Left cardiac atrium (tissue), 4 donors: ENCODE measurements around the gene UGT1A10. TPM values are rescaled to one million over a fixed set of nuclear protein-coding genes. Genes with fewer than 3 reads are reported as not detected.
"Not testable (repeated sequence)": the region's sequence is repeated elsewhere in the genome, so short reads cannot be mapped to it uniquely, and the experiment has no call there.

ENCODE experiments used
- ATAC-seq, 2 donors: fragments of 200-7000 bp; cut with Tn5 transposase; one replicate each; pipeline ENCODE4 v1.9.1; 2020; ENCODE audit warnings: mild to moderate bottlenecking in 2 of 2, moderate library complexity in 2 of 2
- DNase-seq: peaks from one replicate; pipeline ENCODE4 v3.0.0-alpha.2; 2020
- intact Hi-C, 2 donors: fragments of 100-400 bp; cut with DNase I; formaldehyde crosslinking; loops; one replicate each; pipeline versions ENCODE4 v1.14.1 to v1.15.1; 2022 to 2023
- total RNA-seq, 2 donors: library from RNA; stranded (reverse); fragmentation: NEBNext Ultra II Directional; extraction: Animal tissue kit (Norgen Biotek cat#: 25700); gene quantifications; one replicate each; pipeline ENCODE4 v1.2.1, GENCODE V29; 2021
- donor health status: DM: no; HTN: yes; CAD: no.
- donor health status: DM: no; HTN: yes; CAD: no; lungs with severe emphysema.
- donor health status: DM: yes; HTN: yes; CAD: no.
- donor health status: Dilated cardiomyopathy.

The UGT1A10 gene
- total RNA-seq, 2 donors from 2014 or later = not detected

DNA sequence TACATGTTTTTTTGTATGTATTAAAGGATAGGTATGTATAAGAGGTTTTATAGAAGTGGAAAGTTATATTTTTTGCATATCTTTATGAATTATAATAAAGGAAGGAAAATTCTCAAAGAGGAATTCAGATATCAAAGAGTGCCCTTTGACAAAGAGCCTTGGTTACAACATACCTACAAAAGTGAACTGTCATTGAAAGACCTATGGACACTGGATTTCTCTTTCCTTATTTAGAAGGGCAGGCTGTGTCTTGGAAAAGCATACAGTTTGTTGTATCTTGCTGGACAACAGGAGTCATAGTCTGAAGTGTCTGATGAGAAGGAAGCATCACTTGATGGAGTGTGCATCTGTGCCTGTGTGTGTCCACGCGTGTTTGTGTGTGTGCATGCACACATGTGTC lies 15.2 kb downstream of the UGT1A10 start:
- ATAC-seq = no peak
- intact Hi-C loops = no loop called here
- no peak for DNase-seq

DNA sequence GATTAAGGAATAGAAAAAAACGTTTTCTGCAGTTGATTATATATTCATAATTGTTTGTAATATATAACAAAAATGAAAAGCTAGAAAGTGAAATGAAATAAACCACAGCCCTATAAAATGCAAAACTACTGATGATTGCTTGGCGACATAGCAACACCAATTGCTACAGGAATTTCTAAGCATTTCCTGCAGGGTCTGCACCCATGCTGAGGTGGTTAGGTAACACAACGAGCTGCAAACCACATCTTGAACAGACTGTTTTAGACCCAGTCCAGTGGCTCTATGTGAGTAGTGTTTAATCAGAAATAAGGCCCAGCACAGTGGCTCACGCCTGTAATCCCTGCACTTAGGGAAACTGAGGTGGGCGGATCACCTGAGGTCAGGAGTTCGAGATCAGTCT lies 18.3 kb downstream of the UGT1A10 start:
- ATAC-seq (no peak), DNase-seq (no peak)
- intact Hi-C loops = no loop called here

DNA sequence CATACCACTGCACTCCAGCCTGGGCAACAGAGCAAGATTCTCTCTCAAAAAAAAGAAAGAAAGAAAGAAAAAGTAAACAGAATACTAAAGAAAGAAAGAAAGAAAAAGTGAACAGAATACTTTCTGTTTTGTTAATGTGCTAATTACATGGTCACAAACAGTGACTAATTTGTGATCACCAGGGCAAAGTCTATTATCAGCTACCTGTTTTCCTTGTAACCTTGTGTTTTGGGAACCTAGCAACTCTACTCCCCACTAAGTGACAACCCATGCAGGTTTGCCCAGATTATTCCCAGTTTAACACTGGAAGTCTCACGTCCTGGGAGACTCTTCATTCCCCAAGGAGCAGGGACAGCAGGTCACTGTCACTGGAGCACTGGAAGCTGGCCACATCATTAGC lies 18.8 kb downstream of the UGT1A10 start:
- DNase-seq (no peak), ATAC-seq (no peak)
- intact Hi-C loops = no loop called here

DNA sequence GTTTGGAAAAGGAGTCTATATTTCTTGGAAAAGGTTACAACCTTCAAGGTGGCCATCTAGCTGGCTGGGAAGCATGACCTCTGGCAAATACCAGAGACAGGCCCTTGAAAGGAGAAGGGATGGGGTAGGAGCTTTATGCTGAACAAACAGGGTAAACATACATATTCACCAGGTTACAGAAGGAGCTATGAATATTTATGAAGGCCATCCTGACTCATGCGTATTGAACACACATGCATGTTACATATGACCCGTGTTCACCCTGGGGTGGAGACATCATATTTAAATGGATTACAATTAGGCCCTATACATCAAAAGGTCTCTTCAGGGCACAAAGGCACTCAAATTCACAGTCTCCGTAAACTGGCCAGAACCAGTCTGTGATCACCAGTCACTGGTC lies 19.7 kb downstream of the UGT1A10 start:
- DNase-seq, ATAC-seq, intact Hi-C loops: not testable (repeated sequence)

DNA sequence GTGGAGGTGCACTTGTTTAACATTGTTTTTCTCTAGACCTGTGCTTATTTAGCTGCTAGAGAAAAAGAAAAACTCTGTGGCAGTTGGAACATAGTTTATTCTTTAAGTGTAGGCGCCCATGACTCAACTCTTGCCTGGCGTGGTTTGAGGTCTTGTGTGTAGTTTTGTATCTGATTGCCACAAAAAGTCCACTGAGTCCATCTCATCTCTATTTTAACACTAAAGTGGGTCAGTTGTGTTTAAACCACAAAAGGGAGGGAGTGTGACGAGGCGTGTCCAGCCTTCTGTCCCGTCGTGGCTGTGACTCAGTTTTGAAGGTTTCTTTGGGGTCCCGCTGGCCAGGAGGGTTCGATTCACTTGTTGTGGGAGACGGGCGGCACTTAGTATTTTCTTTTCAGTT lies 20.2 kb downstream of the UGT1A10 start:
- ATAC-seq = no peak
- intact Hi-C loops = no loop called here

DNA sequence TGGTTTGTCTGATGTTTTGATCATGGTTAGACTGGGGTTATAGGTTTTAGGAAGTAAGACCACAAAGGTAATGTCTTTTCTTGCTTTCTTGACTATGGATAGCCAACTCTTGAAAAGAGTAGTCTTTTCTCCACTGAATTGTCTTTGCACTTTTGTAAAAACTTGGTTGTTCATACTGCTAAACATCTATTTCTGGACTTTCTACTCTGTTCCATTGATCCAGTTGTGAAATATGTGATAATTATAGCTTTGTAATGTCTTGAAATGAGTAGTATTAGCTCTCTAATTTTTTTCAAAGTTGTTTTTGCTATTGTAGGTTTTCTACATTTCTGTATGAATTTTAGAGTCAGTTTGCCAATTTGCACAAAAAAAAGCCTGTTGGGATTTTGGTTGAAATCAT lies 22.4 kb downstream of the UGT1A10 start:
- no peak for ATAC-seq
- intact Hi-C loops = no loop called here
- DNase-seq = no peak

More for the DNA sequence above, 20.2 kb downstream of the UGT1A10 start:
- no peak for DNase-seq

DNA sequence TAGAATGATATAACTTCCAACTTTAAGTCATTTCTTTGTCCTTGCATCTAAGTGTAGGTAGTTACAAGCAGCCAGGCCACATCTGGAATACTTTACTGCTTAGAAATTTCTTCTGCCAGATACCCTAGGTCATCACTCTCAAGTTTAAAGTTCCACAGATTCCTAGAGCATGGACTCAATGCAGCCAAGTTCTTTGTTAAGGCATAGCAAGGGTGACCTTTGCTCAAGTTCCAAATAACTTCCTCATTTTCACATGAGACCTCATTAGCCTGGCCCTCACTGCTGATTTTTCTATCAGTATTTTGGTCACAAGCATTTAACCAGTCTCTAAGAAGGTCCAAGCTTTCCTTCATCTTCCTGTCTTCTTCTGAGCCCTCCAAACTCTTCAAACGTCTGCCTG lies 27.7 kb downstream of the UGT1A10 start:
- intact Hi-C loops = no loop called here
- DNase-seq (no peak), ATAC-seq (no peak)

DNA sequence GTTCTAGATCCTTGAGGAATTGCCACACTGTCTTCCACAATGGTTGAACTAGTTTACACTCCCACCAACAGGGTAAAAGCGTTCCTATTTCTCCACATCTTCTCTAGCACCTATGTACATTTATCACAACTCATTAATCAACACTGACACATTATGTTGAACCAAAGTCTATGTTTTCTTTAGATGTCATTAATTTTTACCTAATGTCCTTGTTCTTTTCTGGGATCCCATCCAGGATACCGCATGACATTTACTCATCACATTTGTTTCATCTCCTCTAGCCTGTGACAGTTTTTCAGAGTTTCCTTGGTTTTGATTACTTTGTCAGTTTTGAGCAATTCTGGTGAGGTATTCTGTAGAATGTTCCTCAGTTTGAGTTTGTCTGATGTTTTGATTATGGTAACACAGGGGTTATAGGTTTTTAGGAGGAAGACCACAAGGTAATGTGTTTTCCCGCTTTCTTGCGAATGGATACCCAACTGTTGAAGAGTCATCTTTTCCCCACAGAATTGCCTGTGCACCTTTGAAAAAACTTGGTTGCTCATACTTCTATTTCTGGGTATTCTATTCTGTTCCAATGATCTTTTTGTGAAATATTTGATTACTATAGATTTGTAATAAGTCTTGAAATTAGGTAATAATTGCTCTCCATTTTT lies 32.5 kb downstream of the UGT1A10 start:
- ATAC-seq (no peak), DNase-seq (no peak)
- intact Hi-C loops = no loop called here

DNA sequence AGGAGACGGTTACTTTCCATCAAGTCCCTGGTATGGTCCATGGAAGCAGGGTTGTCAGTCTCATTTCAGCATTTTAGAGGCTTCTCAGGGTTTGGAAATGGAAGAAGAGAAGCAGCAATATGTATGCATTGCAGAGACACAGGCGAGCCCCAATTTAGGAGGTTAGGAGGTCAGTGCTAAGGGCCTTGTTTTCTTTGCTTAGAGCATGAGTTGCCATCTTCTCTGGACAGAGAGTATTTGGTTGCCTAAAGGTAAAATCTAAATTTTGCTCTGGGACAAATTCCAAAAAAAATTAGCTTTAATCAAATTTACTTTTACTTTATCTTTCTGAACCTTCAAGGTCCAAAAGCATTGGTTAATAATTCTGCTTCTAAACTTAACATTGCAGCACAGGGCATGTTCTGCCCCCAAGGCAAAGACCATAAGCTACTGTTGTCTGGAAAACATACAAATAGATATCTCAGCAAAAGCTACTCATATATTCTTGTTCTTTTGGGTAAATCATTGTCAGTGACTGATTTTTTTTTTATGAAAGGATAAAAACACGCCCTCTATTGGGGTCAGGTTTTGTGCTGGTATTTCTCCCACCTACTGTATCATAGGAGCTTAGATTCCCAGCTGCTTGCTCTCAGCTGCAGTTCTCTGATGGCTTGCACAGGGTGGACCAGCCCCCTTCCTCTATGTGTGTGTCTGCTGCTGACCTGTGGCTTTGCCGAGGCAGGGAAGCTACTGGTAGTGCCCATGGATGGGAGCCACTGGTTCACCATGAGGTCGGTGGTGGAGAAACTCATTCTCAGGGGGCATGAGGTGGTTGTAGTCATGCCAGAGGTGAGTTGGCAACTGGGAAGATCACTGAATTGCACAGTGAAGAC lies 35.3 kb downstream of the UGT1A10 start, which contains the start of gene UGT1A9:
TSS of gene UGT1A9 (plus strand) at position 609 of the 872 bp plus-strand sequence. CDS start at position 646, 37 bp downstream.
- ATAC-seq (no peak), DNase-seq (no peak)
- intact Hi-C loops = no loop called here

DNA sequence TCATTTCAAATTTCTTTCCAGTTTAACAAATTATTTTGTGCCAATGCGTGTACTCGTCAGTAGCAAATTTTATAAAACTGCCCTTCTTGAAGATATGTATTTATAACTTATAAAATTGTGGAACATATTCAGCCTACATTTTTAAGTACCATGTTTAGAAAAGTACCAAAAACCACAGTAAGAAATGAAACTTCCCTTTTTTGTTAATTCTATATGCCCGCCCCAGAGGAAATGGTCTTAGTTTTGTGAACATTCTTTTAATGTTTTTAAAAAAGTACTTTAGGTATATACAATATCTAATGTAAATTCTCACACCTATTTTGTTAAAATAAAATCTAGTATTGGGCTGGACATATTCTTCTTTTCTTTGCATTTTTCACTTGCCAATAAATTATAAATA lies 36.6 kb downstream of the UGT1A10 start:
- ATAC-seq (no peak), DNase-seq (no peak)
- intact Hi-C loops = no loop called here

DNA sequence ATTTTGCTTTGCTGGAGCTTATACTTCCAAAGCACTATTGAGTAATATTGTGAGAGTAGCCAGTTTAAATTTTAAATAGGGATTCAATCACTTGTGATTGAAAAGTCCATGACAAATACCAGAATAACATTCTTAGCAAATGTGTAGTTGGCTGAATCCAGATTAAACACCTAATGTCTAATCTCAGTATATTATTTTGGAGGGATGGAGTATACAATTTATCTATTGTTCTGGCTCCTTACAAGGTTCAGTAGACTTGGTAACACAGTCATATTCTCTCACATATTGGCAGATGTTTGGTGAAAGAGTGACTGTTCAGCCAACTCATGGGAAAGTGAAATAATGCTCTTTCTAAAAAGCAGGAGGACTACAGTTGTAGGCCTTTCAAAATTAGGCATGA lies 37.6 kb downstream of the UGT1A10 start:
- DNase-seq (no peak), ATAC-seq (no peak)
- intact Hi-C loops = no loop called here

DNA sequence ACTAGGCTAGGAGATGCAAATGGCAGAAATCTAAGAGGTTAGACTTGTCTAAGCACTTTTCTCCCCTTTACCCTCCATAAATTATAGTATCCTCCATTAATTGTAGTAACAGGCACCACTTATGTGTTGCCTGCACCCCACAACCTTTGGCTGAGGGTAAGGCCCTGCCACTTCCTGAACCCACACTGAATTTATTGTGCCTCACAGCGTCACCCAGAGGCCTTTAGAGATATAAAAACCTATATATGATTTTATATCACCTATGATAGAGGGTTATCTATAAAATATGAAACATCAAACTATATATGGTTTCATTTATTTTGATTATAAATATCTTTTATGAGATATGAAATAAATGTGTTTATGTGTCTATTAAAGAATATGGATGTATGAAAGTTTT lies 38.1 kb downstream of the UGT1A10 start:
- ATAC-seq = no peak
- intact Hi-C loops = no loop called here
- no peak for DNase-seq

DNA sequence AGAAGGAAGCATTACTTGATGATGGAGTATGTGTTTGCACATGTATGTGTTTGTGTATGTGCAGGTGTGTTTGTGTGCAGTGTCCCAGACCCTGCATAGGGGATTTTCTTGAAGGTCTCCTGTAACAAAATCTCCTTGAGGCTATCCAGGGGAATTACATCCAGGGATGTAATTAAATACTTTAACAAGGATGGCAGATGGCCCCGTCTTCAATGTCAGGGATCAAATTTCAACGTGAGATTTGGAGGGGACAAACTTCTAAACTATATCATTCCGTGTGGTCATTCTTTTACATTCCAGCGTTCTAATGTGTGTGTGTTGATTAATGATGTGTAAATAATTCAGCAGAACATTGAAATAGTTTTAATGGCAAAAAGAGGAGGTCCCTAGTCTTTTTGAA lies 38.7 kb downstream of the UGT1A10 start:
- no peak for DNase-seq
- no peak for ATAC-seq
- intact Hi-C loops = no loop called here

DNA sequence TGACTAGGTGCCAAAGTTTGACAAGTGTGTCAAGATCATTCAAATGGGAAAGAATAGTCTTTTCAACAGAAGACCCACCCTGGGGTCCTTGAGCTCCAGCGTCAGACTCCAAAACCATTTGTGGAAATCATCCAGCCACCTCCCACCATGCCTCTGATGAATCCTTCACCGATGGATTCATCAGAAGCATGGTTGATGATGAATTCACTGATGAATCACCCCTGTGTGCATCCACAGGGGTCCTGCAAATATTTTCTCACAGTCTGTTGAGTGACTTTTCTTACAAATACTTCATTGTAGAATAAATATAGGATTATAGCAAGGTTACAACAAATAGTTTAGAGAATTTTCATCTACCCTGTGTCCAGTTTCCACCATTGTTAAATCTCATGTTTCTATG lies 39.8 kb downstream of the UGT1A10 start:
- no peak for ATAC-seq
- intact Hi-C loops = no loop called here

DNA sequence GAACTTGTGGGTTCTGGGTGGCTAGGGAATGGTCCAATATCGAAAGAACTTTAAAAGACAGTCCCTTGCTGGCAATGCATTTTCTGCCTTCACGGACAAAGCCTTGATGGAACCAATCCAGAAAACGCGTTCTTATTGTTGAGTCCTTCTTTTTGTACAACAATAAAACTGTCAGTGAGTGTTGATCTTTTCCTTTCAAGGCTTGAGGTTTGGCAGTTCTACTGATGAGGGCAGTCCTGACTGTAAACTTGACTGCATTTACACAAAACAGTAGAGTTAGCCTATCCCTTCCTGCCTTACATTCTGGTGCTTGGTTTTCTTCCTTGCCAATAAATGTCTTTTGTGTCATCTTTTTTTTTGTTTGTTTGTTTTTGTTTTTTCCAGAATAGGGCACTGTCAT lies 42.9 kb downstream of the UGT1A10 start:
- ATAC-seq (no peak), DNase-seq (no peak)
- intact Hi-C loops = no loop called here

More for the DNA sequence above, 39.8 kb downstream of the UGT1A10 start:
- no peak for DNase-seq

DNA sequence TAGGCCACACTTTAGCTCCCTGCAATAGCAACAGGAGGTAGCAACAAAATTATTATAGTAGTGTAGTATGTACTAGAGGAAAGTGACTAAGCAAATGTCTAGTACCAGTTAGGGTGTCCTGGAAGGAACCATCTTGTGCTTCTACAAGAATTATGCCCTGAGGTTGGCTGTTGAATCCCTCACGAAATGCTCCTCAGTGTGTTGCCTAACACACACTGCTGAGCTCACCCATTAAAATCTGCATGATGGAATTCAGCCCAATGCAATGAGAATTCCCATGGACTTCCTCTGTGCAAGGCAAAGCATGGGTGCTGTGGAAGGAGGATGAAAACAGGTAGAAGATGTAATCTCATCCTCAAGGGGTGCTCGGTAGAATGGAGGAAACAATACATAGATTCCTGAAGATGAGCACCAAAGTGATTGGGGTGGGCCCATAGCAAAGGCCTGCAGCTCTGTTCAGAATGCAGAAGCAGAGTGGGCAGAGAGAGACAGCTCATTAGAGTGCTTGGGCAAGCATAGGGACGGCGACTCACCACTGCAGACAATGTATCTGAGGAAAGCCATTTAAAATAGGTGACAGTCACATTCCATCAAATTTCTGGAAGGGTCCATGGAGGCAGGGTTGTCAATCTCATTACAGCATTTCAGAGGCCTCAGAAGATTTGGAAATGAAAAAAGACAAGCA lies 44.3 kb downstream of the UGT1A10 start:
- ATAC-seq (no peak), DNase-seq (no peak)
- intact Hi-C loops = no loop called here

DNA sequence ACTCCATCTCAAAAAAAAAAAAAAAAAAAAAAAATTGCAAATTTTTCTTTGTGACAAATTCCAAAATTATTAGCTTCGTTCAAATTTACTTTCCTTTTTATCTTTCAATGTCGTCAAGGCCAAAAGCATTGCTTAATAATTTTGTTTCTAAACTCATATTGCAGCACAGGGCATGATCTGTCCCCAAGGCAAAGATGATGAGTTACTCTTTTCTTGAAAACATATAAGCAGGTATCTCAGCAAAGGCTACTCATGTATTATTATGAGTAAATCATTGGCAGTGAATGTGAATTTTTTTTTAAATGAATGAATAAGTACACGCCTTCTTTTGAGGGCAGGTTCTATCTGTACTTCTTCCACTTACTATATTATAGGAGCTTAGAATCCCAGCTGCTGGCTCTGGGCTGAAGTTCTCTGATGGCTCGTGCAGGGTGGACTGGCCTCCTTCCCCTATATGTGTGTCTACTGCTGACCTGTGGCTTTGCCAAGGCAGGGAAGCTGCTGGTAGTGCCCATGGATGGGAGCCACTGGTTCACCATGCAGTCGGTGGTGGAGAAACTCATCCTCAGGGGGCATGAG lies 45.4 kb downstream of the UGT1A10 start, which contains the start of gene UGT1A7:
TSS of gene UGT1A7 (plus strand) at position 381 of the 579 bp plus-strand sequence. CDS start at position 418, 37 bp downstream.
- intact Hi-C loops = no loop called here
- DNase-seq = no peak
- ATAC-seq = no peak

DNA sequence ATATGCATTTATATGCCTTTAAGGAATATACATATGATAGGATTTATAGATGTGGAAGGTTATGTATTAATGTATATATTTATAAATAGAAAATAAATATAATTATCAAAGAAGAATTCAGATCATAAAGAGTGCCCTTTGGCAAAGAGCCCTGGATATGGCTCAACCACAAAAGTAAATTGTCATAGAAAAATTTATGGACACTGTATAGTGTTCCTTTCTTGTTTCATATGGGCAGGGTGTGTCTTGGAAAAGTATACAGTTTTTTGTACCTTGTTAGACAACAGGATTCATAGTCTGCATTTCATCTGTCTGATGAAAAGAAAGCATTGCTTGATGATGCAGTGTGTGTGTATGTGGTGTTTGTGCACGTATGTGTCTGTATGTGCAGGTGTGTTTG lies 48.4 kb downstream of the UGT1A10 start:
- intact Hi-C loops = no loop called here
- ATAC-seq (no peak), DNase-seq (no peak)

DNA sequence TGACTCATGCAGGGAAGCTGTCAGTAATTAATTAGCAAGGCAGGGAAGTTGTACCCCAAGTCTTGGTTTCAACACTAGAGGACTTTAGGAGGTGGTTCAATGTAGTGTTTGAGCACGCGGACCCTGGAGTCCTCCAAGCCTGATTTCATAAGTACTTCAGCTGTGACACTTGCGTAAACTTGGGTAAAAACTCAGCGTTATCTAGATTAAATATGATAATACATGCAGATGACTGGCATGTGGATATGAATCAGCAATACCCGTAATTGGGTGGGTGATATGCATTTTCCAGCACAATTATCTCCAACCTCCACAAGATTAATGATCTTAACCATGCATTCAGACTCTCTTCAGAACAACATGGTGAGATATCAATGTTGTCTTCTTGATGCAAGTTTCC lies 50.7 kb downstream of the UGT1A10 start:
- intact Hi-C loops = no loop called here
- ATAC-seq (no peak), DNase-seq (no peak)

DNA sequence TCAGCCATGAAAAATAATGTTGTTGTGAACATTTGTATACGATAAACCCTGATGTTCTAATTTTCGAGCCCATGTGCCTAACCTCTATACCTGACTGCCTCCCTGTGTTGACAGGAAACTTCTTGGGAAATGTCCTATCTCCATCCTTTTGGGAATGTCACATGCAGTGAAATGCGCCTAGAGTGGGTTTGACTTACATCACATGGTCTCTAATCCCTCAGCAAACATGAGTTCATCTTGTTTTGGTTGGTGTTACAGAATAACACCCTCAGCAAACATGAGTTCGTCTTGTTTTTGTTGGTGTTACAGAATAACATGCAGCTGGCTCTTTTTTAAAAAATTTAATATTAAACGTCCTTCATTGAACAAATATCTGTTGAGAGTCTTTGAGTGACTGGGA lies 52.1 kb downstream of the UGT1A10 start:
- DNase-seq (no peak), ATAC-seq (no peak)
- intact Hi-C loops = no loop called here
